ENCODE data around the gene JADE2.

DNA sequence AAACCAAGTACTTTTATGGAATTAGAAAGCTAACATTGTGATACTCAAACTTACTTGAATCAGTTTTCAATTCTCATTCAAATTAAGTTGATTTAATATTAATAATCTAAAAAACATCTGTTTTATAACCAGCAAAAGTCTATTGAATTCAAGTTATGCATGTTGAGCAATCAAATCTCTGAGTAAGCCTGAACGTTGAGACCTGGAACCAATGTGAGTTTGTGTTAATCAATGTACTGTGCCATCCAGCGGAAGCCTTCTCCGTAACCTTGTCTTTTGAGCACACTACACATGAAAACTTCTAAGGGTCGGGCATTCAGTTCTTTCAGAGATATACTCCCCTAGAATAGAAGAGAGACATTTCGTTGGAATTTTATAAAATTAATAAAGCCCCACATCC is 81.3 kb downstream of the JADE2 start:
- TF ChIP-seq, protein P1, sequence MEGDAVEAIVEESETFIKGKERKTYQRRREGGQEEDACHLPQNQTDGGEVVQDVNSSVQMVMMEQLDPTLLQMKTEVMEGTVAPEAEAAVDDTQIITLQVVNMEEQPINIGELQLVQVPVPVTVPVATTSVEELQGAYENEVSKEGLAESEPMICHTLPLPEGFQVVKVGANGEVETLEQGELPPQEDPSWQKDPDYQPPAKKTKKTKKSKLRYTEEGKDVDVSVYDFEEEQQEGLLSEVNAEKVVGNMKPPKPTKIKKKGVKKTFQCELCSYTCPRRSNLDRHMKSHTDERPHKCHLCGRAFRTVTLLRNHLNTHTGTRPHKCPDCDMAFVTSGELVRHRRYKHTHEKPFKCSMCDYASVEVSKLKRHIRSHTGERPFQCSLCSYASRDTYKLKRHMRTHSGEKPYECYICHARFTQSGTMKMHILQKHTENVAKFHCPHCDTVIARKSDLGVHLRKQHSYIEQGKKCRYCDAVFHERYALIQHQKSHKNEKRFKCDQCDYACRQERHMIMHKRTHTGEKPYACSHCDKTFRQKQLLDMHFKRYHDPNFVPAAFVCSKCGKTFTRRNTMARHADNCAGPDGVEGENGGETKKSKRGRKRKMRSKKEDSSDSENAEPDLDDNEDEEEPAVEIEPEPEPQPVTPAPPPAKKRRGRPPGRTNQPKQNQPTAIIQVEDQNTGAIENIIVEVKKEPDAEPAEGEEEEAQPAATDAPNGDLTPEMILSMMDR (conservative IDR thresholded peaks at IDR 0.05), result no peak
- TF ChIP-seq ZFX (IDR thresholded peaks at IDR 0.05), result no peak

Measured in C4-2B (cell line).